Measurements from ENCODE around the gene SYT2. TPM values are rescaled to one million over a fixed set of nuclear protein-coding genes. Genes with fewer than 3 reads are reported as not detected.
"Not testable (repeated sequence)": the region's sequence is repeated elsewhere in the genome, so short reads cannot be mapped to it uniquely, and the experiment has no call there.

SYT2 gene
- total RNA-seq, 1 donor from 2014 or later = not detected

- TF ChIP-seq CTCF (conservative IDR thresholded peaks at IDR 0.05; ENCODE audit: low read depth, low read length) = no peak
- DNase-seq (ENCODE audit: low read depth) = no peak
- H3K4me3 ChIP-seq (ENCODE audit: low read depth, low read length) = no peak overlapping the region
These were observed 35.2 kb upstream of the SYT2 start for GRCh38 chr1:202745323-202745888.

GRCh38 chr1:202744770-202745169 is 34.5 kb upstream of the SYT2 start:
- H3K4me3 ChIP-seq (ENCODE audit: low read depth, low read length); DNase-seq (ENCODE audit: low read depth): not testable (repeated sequence)

GRCh38 chr1:202742496-202742895 is 32.2 kb upstream of the SYT2 start:
- no peak overlapping the region for H3K4me3 ChIP-seq (ENCODE audit: low read depth, low read length)
- TF ChIP-seq CTCF (conservative IDR thresholded peaks at IDR 0.05; ENCODE audit: low read depth, low read length) = no peak
- DNase-seq (ENCODE audit: low read depth) = no peak

GRCh38 chr1:202733251-202733650 is 23.0 kb upstream of the SYT2 start:
- H3K4me3 ChIP-seq (ENCODE audit: low read depth, low read length) = no peak overlapping the region
- DNase-seq (ENCODE audit: low read depth) = no peak
- TF ChIP-seq CTCF (conservative IDR thresholded peaks at IDR 0.05; ENCODE audit: low read depth, low read length) = no peak

- no peak for TF ChIP-seq CTCF (conservative IDR thresholded peaks at IDR 0.05; ENCODE audit: low read depth, low read length)
- H3K4me3 ChIP-seq (ENCODE audit: low read depth, low read length) = no peak overlapping the region
- DNase-seq (ENCODE audit: low read depth) = no peak
These were observed 18.7 kb upstream of the SYT2 start for GRCh38 chr1:202728951-202729350.

- no peak overlapping the region for H3K4me3 ChIP-seq (ENCODE audit: low read depth, low read length)
- TF ChIP-seq CTCF (conservative IDR thresholded peaks at IDR 0.05; ENCODE audit: low read depth, low read length) = no peak
- DNase-seq (ENCODE audit: low read depth) = no peak
These were observed 15.3 kb upstream of the SYT2 start for GRCh38 chr1:202725526-202725925.

GRCh38 chr1:202723708-202724107 is 13.5 kb upstream of the SYT2 start:
- no peak overlapping the region for H3K4me3 ChIP-seq (ENCODE audit: low read depth, low read length)
- no peak for DNase-seq (ENCODE audit: low read depth)
- no peak for TF ChIP-seq CTCF (conservative IDR thresholded peaks at IDR 0.05; ENCODE audit: low read depth, low read length)

- not testable (repeated sequence) for H3K4me3 ChIP-seq (ENCODE audit: low read depth, low read length); DNase-seq (ENCODE audit: low read depth)
These were observed 12.8 kb upstream of the SYT2 start for GRCh38 chr1:202723046-202723445.

Data from epithelial cell of proximal tubule (primary cell).